Measurements from ENCODE around the gene DOCK9. TPM values are rescaled to one million over a fixed set of nuclear protein-coding genes. Genes with fewer than 3 reads are reported as not detected.

DOCK9 gene
- total RNA-seq, 6 experiments from 2014 or later, result 16.5 to 24.3 (median 18.1) TPM

DNA sequence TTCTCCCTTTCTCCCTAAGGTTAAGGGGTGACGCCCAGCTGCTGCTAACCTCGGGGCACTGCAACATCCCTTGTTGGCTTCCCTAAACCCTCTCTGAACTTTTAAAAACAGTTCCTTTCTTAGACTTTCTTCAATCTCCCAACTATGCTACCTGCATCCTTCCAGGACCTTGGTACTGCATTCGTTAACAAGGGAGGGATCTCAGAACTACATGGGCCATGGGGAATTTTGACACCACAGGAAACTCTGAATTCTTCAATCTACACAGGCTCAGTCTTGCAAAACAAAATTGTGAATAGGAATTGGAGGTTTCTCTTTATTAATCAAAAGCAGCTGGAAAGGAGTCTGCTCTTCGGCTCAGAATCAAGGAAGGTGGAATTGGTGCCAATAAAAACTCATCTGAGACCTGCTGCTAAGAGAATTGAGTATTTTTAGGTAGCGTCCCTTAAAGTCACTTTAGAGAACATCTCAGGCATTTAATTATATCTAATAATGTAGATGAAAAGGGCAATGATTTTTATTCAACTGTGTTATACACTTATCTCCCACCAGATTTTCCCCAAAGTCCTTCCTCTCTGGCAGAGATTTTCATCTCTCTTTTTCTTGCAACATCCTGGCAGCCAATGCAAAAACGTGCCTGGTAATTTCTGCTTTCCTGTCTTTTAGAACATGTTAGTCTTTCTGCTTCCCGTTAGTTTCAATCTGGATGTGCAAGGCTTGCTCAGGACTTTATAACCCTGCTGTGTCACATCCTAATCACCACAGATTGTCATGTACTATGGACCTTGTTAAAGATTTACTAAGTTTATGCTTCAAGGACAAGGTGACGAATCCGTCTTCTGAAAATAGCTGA is 156.3 kb downstream of the DOCK9 start:
- H3K9me3 ChIP-seq, result no peaks in the 10 kb centered on the region
- H3K27ac ChIP-seq, result peak overlapping the region; percentile 52 to 89 (median 61)
- 14% methylated on average over 7 of the region's 9 CpGs for WGBS (ENCODE audit: insufficient coverage, low coverage, low lambda C conversion rate, missing lambda C conversion rate)
- H3K36me3 ChIP-seq, result no peaks in the 10 kb centered on the region
- no peak for TF ChIP-seq CTCF (IDR thresholded peaks at IDR 0.05)
- TF ChIP-seq POLR2A (IDR thresholded peaks at IDR 0.05), result peak; percentile 24
- peak; percentile 56 to 79 (median 62) for ATAC-seq
- H3K4me1 ChIP-seq, result peaks cover 0 to 64% (median 26%) of the 10 kb centered on the region in 4 donors
- no peak overlapping the region for H3K4me3 ChIP-seq
- DNase-seq, result peak in 1 of 3 donors; percentile 67
- intact Hi-C loops (cut with DNase I), result no loop called here
- no peaks in the 10 kb centered on the region for H3K27me3 ChIP-seq

DNA sequence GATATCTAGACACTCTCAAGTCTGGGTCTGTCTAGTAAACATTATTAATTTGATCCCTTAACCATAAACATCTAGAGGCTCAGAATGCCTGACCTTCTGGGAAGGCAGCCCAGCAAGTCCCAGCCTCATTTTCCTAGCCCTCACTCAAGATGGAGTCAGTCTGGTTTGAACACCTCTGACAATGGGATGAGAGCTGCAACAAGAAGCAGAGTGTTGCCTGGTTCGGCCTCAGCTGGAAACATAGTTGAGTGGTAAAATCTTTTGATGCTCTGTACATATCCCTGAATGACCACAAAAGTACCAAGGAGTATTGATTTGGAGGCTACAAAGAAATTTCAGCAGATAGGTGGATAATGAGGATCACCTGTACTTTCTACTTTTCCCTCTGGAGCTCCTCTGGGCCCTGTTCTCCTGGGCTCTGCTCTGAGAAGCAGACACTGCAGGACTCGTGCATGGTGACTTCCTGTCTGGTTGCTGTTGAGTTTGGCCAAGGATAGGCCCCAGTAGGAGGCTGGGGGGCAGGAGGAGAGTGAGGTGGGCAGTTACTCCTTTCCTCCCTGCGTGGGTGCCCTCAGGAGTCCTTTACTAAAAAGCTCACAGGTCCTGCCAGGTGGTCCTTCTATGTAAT is 157.0 kb downstream of the DOCK9 start:
- ATAC-seq (no peak), DNase-seq (no peak)
- Histone ChIP-seq H3K9me3 (no peaks in the 10 kb centered on the region), H3K36me3 (no peaks in the 10 kb centered on the region), H3K27me3 (no peaks in the 10 kb centered on the region), H3K27ac (peak overlapping the region in 2 of 3 donors; percentile 61 to 89), H3K4me3 (no peak overlapping the region), H3K4me1 (peaks cover 0 to 64% (median 26%) of the 10 kb centered on the region in 4 donors)
- no peak for TF ChIP-seq CTCF (IDR thresholded peaks at IDR 0.05)
- TF ChIP-seq POLR2A (IDR thresholded peaks at IDR 0.05), result no peak
- intact Hi-C loops (cut with DNase I), result no loop called here
- WGBS (ENCODE audit: insufficient coverage, low coverage, low lambda C conversion rate, missing lambda C conversion rate), result 90% methylated on average over 1 of the region's 3 CpGs

DNA sequence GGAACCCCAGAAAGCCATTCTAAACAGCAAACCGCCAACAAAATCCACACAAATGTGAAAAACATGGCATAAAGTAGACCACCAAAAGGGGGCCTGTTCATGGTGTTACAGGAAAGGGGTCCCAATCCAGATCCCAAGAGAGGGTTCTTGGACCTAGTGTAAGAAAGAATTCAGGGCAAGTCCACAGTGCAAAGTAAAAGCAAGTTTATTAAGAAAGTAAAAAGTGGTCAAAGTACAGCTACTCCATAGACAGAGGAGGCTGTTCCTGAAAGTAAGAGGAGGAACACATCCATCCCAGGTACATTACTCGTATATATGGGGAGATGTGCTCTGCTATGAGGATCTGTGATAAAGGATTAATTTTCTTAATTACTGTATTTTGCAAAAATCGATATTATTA is 157.6 kb downstream of the DOCK9 start:
- ATAC-seq (no peak), DNase-seq (no peak)
- H3K9me3 ChIP-seq, result no peaks in the 10 kb centered on the region
- TF ChIP-seq CTCF (IDR thresholded peaks at IDR 0.05) (no peak), POLR2A (IDR thresholded peaks at IDR 0.05) (no peak)
- no peaks in the 10 kb centered on the region for H3K36me3 ChIP-seq
- no peaks in the 10 kb centered on the region for H3K27me3 ChIP-seq
- intact Hi-C loops (cut with DNase I), result no loop called here
- H3K27ac ChIP-seq, result peak overlapping the region in 1 of 3 donors; percentile 89
- H3K4me1 ChIP-seq, result peaks cover 0 to 64% (median 26%) of the 10 kb centered on the region in 4 donors
- WGBS (ENCODE audit: insufficient coverage, low coverage, low lambda C conversion rate, missing lambda C conversion rate), result 92% methylated on average over 1 of the region's 3 CpGs
- no peak overlapping the region for H3K4me3 ChIP-seq

DNA sequence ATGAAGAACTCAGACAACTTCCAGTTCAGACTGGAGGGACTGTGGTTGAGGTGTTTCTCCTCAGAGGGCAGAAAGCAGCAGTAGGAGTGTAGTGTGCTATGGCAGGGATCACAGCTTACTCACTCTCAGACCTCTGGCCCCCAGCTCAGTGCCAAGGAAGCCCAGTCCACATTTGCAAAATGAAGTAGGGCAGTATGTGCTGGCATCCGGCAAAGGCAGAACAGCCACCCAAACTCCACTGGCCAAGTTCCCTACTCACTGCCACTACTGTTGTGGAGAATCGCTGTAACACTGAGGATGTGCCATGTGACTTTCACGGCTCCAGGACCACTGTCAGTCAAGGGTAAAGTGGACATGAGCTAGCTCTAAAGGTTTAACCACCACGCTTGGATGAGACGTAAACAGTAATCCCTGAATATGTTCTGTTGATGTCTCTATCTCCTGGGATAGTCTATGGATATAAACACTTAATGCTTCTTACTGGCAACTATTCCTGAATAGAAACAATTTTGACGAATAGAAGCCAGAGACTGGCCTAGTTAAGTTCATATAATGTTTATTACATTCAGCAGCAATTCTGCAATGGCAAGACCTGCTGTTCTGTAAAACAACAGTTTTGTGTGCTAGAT is 158.4 kb downstream of the DOCK9 start:
- no peak overlapping the region for H3K4me3 ChIP-seq
- H3K4me1 ChIP-seq, result peaks cover 0 to 58% (median 26%) of the 10 kb centered on the region in 4 donors
- H3K36me3 ChIP-seq, result no peaks in the 10 kb centered on the region
- 65% methylated on average over 5 of the region's 6 CpGs for WGBS (ENCODE audit: insufficient coverage, low coverage, low lambda C conversion rate, missing lambda C conversion rate)
- peak in 1 of 3 donors; percentile 85 for DNase-seq
- peak; percentile 25 for TF ChIP-seq POLR2A (IDR thresholded peaks at IDR 0.05)
- TF ChIP-seq CTCF (IDR thresholded peaks at IDR 0.05), result no peak
- H3K27me3 ChIP-seq, result no peaks in the 10 kb centered on the region
- H3K9me3 ChIP-seq, result no peaks in the 10 kb centered on the region
- intact Hi-C loops (cut with DNase I), result no loop called here
- peak; percentile 44 to 61 (median 46) for ATAC-seq
- H3K27ac ChIP-seq, result peak overlapping the region in 1 of 3 donors; percentile 12

Data from right lobe of liver (tissue), 6 donors.